Stimulated activated memory B cell treated with anti-CD40 and anti-IgM and Interleukin-4, amounts not matched to agents 10 μg/mL and 1 μg/mL and 100 μg/mL, for 72 hours (primary cell): ENCODE results near the gene MKS1.

Experiments
- ATAC-seq: fragments of 150-1000 bp; cut with Tn5 transposase; 2 replicates; pipeline ENCODE4 v1.10.0; 2021
- H3K27ac Mint-ChIP-seq: one replicate; pipeline ENCODE4 v1.8.0; 2022; ENCODE audit warnings: mild to moderate bottlenecking, mixed read lengths
- H3K27me3 Mint-ChIP-seq: one replicate; pipeline ENCODE4 v1.8.0; 2022; ENCODE audit warnings: mixed read lengths
- H3K36me3 Mint-ChIP-seq: one replicate; pipeline ENCODE4 v1.8.0; 2022; ENCODE audit warnings: mixed read lengths
- H3K4me1 Mint-ChIP-seq: one replicate; pipeline ENCODE4 v1.8.0; 2022; ENCODE audit warnings: mixed read lengths
- H3K4me3 Mint-ChIP-seq: one replicate; pipeline ENCODE4 v1.8.0; 2022; ENCODE audit warnings: mild to moderate bottlenecking, moderate library complexity, mixed read lengths
- H3K9me3 Mint-ChIP-seq: one replicate; pipeline ENCODE4 v1.8.0; 2022; ENCODE audit warnings: mixed read lengths

MKS1 gene

GRCh38 chr17:58248955-58249269 lies 29.9 kb upstream of the MKS1 start:
- Mint-ChIP-seq H3K9me3 (no peaks in the 10 kb centered on the region), H3K27me3 (peaks cover 19% of the 10 kb centered on the region), H3K4me1 (peaks cover 14% of the 10 kb centered on the region), H3K27ac (peak overlapping the region; percentile 56), H3K4me3 (peak overlapping the region; percentile 88), H3K36me3 (no peaks in the 10 kb centered on the region)
- no peak for ATAC-seq

DNA sequence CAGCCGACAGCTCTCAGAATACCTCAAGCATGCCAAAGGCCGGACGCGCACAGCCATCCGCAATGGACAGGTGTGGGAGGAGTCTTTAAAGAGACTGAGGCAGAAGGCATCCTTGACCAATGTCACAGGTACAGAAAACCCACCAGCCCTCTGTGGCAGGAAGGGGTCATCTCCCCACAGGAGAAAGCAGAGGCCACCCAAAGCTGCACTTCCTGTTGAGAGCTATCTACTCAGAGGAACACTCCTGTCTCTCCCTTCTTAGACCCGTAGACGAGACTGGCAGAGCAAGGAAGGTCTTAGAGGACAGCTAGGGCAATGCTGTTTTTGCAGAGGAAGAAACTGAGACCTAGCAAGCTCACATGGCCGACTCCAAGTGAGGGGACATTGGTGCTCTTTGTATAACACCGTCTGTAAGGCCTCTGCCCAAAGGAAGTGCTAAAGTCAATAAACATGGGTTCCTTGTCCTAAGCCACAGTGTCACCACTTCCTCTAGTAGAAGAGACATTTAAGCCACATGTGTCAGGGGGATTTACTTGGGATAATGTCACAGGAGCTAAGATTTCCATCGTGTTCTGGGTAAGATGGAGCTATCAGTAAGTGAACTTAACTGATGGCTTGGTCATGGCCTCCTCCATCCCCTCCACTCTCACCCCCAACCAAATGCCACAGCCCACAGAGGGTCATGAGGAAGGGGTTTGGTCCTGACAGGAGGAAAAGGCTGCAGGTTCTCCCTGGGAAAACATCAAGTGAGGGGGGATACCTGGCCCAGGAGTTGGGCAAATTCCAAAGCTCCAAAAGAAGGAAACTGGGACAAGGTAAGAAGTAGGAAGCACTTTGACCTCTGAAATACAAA lies 28.7 kb upstream of the MKS1 start:
- Mint-ChIP-seq H3K27ac (no peak overlapping the region), H3K9me3 (no peaks in the 10 kb centered on the region), H3K4me3 (no peak overlapping the region), H3K27me3 (peaks cover 31% of the 10 kb centered on the region), H3K36me3 (no peaks in the 10 kb centered on the region), H3K4me1 (peaks cover 14% of the 10 kb centered on the region)
- ATAC-seq, result no peak

DNA sequence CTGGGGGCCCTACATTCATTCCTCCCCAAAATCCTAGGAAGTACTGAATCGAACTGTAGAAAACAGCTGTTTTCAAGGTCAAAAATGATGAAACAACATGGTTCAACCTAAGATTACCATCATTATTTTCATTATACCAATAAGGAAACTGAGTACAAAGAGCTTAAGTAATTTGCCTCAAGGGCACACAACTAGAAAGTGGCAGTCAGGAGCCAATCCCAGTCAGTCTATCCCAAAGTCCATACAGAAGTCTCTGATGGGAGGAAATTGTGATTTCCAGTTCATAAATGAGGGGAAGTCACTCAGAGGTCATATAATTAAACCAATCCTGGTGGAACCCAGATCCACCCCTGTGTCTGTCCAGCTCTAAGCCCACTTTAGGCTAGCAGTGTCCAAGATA lies 27.7 kb upstream of the MKS1 start:
- Mint-ChIP-seq H3K4me3 (no peak overlapping the region), H3K36me3 (no peaks in the 10 kb centered on the region), H3K27me3 (peaks cover 41% of the 10 kb centered on the region), H3K9me3 (no peaks in the 10 kb centered on the region), H3K27ac (no peak overlapping the region), H3K4me1 (peaks cover 14% of the 10 kb centered on the region)
- ATAC-seq, result no peak

DNA sequence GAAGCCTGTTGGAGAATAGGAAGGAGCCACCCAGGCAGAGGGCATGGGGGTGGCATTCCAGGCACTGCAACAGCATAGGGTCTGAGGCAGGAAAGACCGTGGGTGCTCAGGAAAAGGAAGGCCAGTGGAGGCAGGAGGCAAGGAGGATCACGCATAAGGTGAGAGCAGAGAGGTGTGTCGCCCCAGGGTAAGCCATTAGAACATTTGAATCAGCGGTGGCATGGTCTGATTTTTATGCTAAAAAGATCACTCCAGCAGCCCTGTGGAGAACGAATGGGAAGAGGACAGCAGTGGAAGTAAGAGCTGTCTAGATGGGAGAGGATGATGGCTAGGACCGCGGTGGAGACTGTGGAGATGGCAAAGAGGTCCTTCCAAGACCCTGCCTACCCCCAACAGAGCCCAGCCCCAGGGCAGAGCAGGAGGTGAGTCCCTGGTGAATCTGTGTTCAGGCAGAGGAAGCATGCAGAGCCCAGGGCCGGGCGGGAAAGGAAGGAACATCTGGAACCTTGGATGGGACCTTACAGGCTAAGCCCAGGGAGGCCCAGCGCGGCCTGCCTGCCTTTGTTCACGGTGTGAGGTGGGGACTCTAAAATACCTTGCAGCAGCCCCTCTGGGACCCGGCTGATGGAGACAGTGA lies 27.2 kb upstream of the MKS1 start:
- ATAC-seq, result no peak
- Mint-ChIP-seq H3K9me3 (no peaks in the 10 kb centered on the region), H3K36me3 (no peaks in the 10 kb centered on the region), H3K27ac (no peak overlapping the region), H3K27me3 (peaks cover 46% of the 10 kb centered on the region), H3K4me3 (no peak overlapping the region), H3K4me1 (peaks cover 14% of the 10 kb centered on the region)

- H3K36me3 Mint-ChIP-seq, result no peaks in the 10 kb centered on the region
- ATAC-seq, result no peak
- peaks cover 51% of the 10 kb centered on the region for H3K27me3 Mint-ChIP-seq
- no peak overlapping the region for H3K4me3 Mint-ChIP-seq
- H3K9me3 Mint-ChIP-seq, result no peaks in the 10 kb centered on the region
- H3K4me1 Mint-ChIP-seq, result peaks cover 14% of the 10 kb centered on the region
- no peak overlapping the region for H3K27ac Mint-ChIP-seq
Measured at GRCh38 chr17:58245428-58246103, 26.5 kb upstream of the MKS1 start.

DNA sequence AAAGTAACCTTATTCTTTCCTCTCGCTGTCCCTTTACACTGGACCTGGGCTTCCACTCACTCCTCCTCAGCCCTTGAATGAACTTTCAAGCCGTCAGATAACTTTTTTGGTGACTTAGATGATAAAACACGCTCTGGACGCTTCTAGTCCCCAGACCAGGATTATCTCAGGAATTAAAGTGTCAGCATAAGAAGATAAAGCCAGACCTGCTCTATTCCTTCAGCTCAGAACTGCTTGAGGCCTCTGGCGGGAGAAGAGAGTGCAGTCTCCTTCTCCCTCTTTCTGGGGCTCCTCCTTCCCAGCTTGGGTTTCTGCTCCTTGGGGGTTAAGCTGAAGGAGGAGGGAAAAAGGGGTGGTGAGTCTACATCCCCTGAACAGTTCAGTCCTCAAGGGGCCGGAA lies 25.9 kb upstream of the MKS1 start:
- Mint-ChIP-seq H3K27me3 (peaks cover 57% of the 10 kb centered on the region), H3K4me3 (no peak overlapping the region), H3K27ac (no peak overlapping the region), H3K36me3 (no peaks in the 10 kb centered on the region), H3K4me1 (peaks cover 14% of the 10 kb centered on the region), H3K9me3 (no peaks in the 10 kb centered on the region)
- ATAC-seq, result no peak

GRCh38 chr17:58242171-58242784 lies 23.2 kb upstream of the MKS1 start:
- Mint-ChIP-seq H3K4me3 (no peak overlapping the region), H3K9me3 (no peaks in the 10 kb centered on the region), H3K27me3 (peaks cover 63% of the 10 kb centered on the region), H3K4me1 (no peaks in the 10 kb centered on the region), H3K27ac (no peak overlapping the region), H3K36me3 (no peaks in the 10 kb centered on the region)
- ATAC-seq, result peak; percentile 60

DNA sequence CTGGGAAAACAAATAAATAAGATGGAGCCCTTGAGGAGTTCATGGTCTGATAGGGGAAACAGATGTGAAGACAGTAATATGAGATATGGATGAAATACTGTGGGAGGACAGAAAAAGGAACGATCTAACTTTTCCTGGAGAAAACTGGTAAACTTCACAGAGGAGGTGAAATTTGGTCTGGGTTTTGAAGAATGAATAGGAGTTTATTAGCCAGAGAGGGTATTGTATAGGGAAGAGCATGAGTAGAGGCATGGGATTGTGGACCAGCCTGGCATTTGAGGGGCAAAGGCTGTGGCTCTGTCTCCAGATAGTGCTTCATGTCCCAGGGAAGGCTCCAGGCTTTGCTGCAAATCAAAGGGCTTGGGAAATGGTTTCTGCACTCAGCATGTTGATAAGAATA lies 20.9 kb upstream of the MKS1 start:
- H3K4me1 Mint-ChIP-seq, result peaks cover 8% of the 10 kb centered on the region
- no peaks in the 10 kb centered on the region for H3K36me3 Mint-ChIP-seq
- no peak overlapping the region for H3K27ac Mint-ChIP-seq
- H3K27me3 Mint-ChIP-seq, result peaks cover 49% of the 10 kb centered on the region
- no peak overlapping the region for H3K4me3 Mint-ChIP-seq
- no peak for ATAC-seq
- no peaks in the 10 kb centered on the region for H3K9me3 Mint-ChIP-seq

GRCh38 chr17:58238147-58238634 lies 19.1 kb upstream of the MKS1 start, which contains the start of gene LPO:
LPO (plus strand) TSS chr17:58238584; CDS start chr17:58242980, 4,396 bp downstream.
- Mint-ChIP-seq H3K27me3 (peaks cover 37% of the 10 kb centered on the region), H3K4me3 (no peak within 1 kb of the TSS), H3K36me3 (no peaks in the 10 kb centered on the region), H3K4me1 (peaks cover 17% of the 10 kb centered on the region), H3K27ac (no peak within 1 kb of the TSS), H3K9me3 (no peaks in the 10 kb centered on the region)
- ATAC-seq, result no peak

DNA sequence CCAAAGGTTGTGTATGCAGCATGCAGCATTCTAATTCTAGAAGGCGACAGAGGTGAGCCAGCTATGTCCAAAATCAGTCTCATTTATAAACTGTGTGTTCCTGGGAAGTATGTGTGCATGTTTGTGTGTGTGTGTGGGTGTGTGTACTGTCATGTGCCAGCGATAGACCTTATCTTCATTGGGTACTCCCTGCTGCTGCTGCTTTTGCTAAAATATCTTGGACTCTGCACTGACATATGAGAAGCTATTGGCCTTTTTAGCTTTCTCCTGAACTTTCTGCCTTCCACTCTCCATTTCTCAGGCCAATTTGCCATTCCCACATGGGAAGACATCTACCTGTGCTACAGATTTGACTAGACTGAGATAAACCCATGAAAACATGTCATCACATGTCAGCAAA lies 17.3 kb upstream of the MKS1 start:
- Mint-ChIP-seq H3K27ac (no peak overlapping the region), H3K9me3 (no peaks in the 10 kb centered on the region), H3K36me3 (no peaks in the 10 kb centered on the region), H3K27me3 (peaks cover 19% of the 10 kb centered on the region), H3K4me3 (no peak overlapping the region), H3K4me1 (peaks cover 34% of the 10 kb centered on the region)
- ATAC-seq, result no peak

- Mint-ChIP-seq H3K36me3 (no peaks in the 10 kb centered on the region), H3K27ac (no peak overlapping the region), H3K4me1 (peaks cover 34% of the 10 kb centered on the region), H3K27me3 (peaks cover 14% of the 10 kb centered on the region), H3K9me3 (no peaks in the 10 kb centered on the region), H3K4me3 (no peak overlapping the region)
- ATAC-seq, result no peak
Measured at GRCh38 chr17:58235821-58236220, 16.8 kb upstream of the MKS1 start.

- Mint-ChIP-seq H3K9me3 (no peaks in the 10 kb centered on the region), H3K27me3 (peaks cover 1% of the 10 kb centered on the region)
Measured at GRCh38 chr17:58234512-58234911, 15.5 kb upstream of the MKS1 start.

DNA sequence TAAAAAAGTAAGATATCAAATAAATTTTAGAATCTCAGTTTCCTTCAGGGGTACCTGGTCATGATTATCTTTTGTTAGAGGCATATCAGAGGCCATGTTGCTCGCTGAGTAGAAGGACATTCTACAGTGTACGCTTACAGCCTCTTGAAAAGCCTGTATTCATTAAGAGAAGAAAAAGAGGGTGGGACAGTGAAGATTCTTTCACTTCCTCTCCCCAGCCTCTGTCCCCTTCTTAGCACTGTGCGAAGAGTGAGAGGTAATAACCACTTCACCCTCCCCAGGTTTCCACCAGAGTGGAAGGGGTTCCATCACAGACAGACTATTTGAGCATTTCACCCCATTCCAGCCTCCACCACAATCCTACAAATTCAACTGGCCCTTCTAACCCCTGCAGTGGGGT lies 14.5 kb upstream of the MKS1 start:
- Mint-ChIP-seq H3K4me3 (no peak overlapping the region), H3K9me3 (no peaks in the 10 kb centered on the region), H3K36me3 (no peaks in the 10 kb centered on the region), H3K27me3 (no peaks in the 10 kb centered on the region), H3K4me1 (peaks cover 34% of the 10 kb centered on the region), H3K27ac (peak overlapping the region; percentile 86)
- ATAC-seq, result peak; percentile 92

More at GRCh38 chr17:58234512-58234911, 15.5 kb upstream of the MKS1 start:
- Mint-ChIP-seq H3K4me3 (no peak overlapping the region), H3K36me3 (no peaks in the 10 kb centered on the region), H3K4me1 (peaks cover 34% of the 10 kb centered on the region), H3K27ac (peak overlapping the region; percentile 50)
- no peak for ATAC-seq

DNA sequence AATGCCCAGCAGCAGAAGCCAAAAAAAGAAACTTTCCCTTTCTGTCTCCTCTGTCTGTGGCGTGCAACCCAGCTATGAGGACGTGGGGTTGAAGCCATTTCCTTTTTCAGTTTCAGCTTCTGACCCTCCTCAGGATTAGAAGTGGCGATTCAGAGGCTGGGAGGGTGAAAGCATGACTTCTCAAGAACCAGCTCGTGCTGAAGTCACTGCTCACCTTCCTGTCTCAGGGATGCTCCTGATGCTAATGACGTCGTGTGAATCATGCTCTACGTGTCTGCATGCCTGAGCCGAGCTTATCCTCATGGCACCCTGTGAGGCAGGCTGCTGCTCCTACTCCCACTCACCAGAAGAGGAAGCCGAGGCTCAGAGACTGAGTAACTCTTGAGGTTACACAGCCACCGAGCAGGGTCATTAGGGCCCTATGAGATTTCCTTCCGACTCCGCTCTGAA lies 13.7 kb upstream of the MKS1 start:
- Mint-ChIP-seq H3K4me3 (peak overlapping the region; percentile 51), H3K4me1 (peaks cover 34% of the 10 kb centered on the region), H3K36me3 (no peaks in the 10 kb centered on the region), H3K27me3 (no peaks in the 10 kb centered on the region), H3K27ac (peak overlapping the region; percentile 86), H3K9me3 (no peaks in the 10 kb centered on the region)
- peak; percentile 95 for ATAC-seq

DNA sequence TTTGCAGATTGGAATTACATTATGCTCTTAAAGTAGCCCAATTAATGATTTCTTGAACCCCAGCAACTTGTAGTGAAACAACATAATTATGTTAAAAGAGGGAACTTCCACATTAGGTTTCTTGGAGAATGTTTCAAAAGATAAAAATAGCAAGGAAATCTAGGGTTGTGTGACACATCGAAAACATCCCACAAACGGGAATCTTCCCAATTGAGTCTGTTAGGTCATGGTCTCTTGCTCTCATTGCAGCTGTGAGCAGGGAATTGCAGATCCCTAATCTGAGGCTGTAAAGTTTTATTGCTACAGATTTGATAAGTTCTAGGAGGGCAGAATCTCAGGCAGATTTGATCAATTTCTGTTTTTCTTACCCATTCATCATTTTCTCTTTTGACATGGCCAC lies 12.6 kb upstream of the MKS1 start:
- H3K4me3 Mint-ChIP-seq, result no peak overlapping the region
- ATAC-seq, result no peak
- H3K27ac Mint-ChIP-seq, result peak overlapping the region; percentile 86
- peaks cover 33% of the 10 kb centered on the region for H3K4me1 Mint-ChIP-seq
- no peaks in the 10 kb centered on the region for H3K9me3 Mint-ChIP-seq
- no peaks in the 10 kb centered on the region for H3K27me3 Mint-ChIP-seq
- no peaks in the 10 kb centered on the region for H3K36me3 Mint-ChIP-seq
